Measurements from ENCODE around the gene ITPK1. TPM values are rescaled to one million over a fixed set of nuclear protein-coding genes. Genes with fewer than 3 reads are reported as not detected.

The ITPK1 gene
- total RNA-seq, 3 donors from 2014 or later (not counting 1 experiment from before 2014, with no cell fraction given), result 73.2 to 74.8 (median 74.4) TPM

GRCh38 chr14:92942136-92942535 lies 173.6 kb downstream of the ITPK1 start:
- ATAC-seq, result no peak
- intact Hi-C loops (cut with micrococcal nuclease), result no loop called here
- WGBS (ENCODE audit: insufficient coverage), result 94% methylated on average over 5 of the region's 5 CpGs

GRCh38 chr14:92941531-92941930 lies 174.2 kb downstream of the ITPK1 start:
- Mint-ChIP-seq H3K9me3 (no peaks in the 10 kb centered on the region), H3K4me3 (no peak overlapping the region), H3K36me3 (no peaks in the 10 kb centered on the region), H3K4me1 (peaks cover 0 to 9% of the 10 kb centered on the region in 2 donors), H3K27me3 (ENCODE audit: low read depth in 2 of 2) (no peaks in the 10 kb centered on the region), H3K27ac (no peak overlapping the region)
- ATAC-seq, result no peak
- H3K4me3 ChIP-seq (ENCODE audit: low read length), result no peak overlapping the region
- no peaks in the 10 kb centered on the region for H3K9me3 ChIP-seq (ENCODE audit: control insufficient read depth, insufficient read depth, low read length)
- no peak for DNase-seq
- no peaks in the 10 kb centered on the region for H3K27me3 ChIP-seq (ENCODE audit: control insufficient read depth, insufficient read depth, low read length)
- no peaks in the 10 kb centered on the region for H3K4me1 ChIP-seq (ENCODE audit: control insufficient read depth, insufficient read depth, low read length)
- TF ChIP-seq CTCF (IDR thresholded peaks at IDR 0.05), result no peak
- WGBS (ENCODE audit: insufficient coverage), result 97% methylated on average over 30 of the region's 30 CpGs
- intact Hi-C loops (cut with micrococcal nuclease), result no loop called here
- peaks cover 41% of the 10 kb centered on the region for H3K36me3 ChIP-seq (ENCODE audit: control insufficient read depth, insufficient read depth, low read length)
- H3K27ac ChIP-seq (ENCODE audit: low read length), result no peak overlapping the region

More at GRCh38 chr14:92942136-92942535, 173.6 kb downstream of the ITPK1 start:
- H3K9me3 Mint-ChIP-seq, result no peaks in the 10 kb centered on the region
- Histone ChIP-seq H3K27ac (ENCODE audit: low read length) (no peak overlapping the region), H3K36me3 (ENCODE audit: control insufficient read depth, insufficient read depth, low read length) (peaks cover 42% of the 10 kb centered on the region), H3K4me3 (ENCODE audit: low read length) (no peak overlapping the region), H3K27me3 (ENCODE audit: control insufficient read depth, insufficient read depth, low read length) (no peaks in the 10 kb centered on the region), H3K4me1 (ENCODE audit: control insufficient read depth, insufficient read depth, low read length) (no peaks in the 10 kb centered on the region), H3K9me3 (ENCODE audit: control insufficient read depth, insufficient read depth, low read length) (no peaks in the 10 kb centered on the region)
- TF ChIP-seq CTCF (IDR thresholded peaks at IDR 0.05), result no peak
- H3K36me3 Mint-ChIP-seq, result no peaks in the 10 kb centered on the region
- DNase-seq, result no peak
- no peaks in the 10 kb centered on the region for H3K27me3 Mint-ChIP-seq (ENCODE audit: low read depth in 2 of 2)
- no peak overlapping the region for H3K4me3 Mint-ChIP-seq
- H3K4me1 Mint-ChIP-seq, result peaks cover 0 to 9% of the 10 kb centered on the region in 2 donors
- H3K27ac Mint-ChIP-seq, result no peak overlapping the region

- ATAC-seq (no peak), DNase-seq (no peak)
- Mint-ChIP-seq H3K9me3 (no peaks in the 10 kb centered on the region), H3K27ac (no peak overlapping the region), H3K27me3 (ENCODE audit: low read depth in 2 of 2) (no peaks in the 10 kb centered on the region), H3K4me1 (peaks cover 0 to 9% of the 10 kb centered on the region in 2 donors), H3K4me3 (no peak overlapping the region), H3K36me3 (no peaks in the 10 kb centered on the region)
- WGBS (ENCODE audit: insufficient coverage), result 95% methylated on average over 11 of the region's 11 CpGs
- Histone ChIP-seq H3K36me3 (ENCODE audit: control insufficient read depth, insufficient read depth, low read length) (peaks cover 38% of the 10 kb centered on the region), H3K4me3 (ENCODE audit: low read length) (no peak overlapping the region), H3K27ac (ENCODE audit: low read length) (no peak overlapping the region), H3K4me1 (ENCODE audit: control insufficient read depth, insufficient read depth, low read length) (no peaks in the 10 kb centered on the region), H3K27me3 (ENCODE audit: control insufficient read depth, insufficient read depth, low read length) (no peaks in the 10 kb centered on the region), H3K9me3 (ENCODE audit: control insufficient read depth, insufficient read depth, low read length) (no peaks in the 10 kb centered on the region)
- intact Hi-C loops (cut with micrococcal nuclease), result no loop called here
- no peak for TF ChIP-seq CTCF (IDR thresholded peaks at IDR 0.05)
Observed at GRCh38 chr14:92940543-92940942, 175.2 kb downstream of the ITPK1 start.

GRCh38 chr14:92939699-92940098 lies 176.0 kb downstream of the ITPK1 start:
- Mint-ChIP-seq H3K27ac (no peak overlapping the region), H3K27me3 (ENCODE audit: low read depth in 2 of 2) (no peaks in the 10 kb centered on the region), H3K9me3 (no peaks in the 10 kb centered on the region), H3K4me3 (no peak overlapping the region), H3K36me3 (no peaks in the 10 kb centered on the region), H3K4me1 (peaks cover 0 to 6% of the 10 kb centered on the region in 2 donors)
- DNase-seq (no peak), ATAC-seq (no peak)
- Histone ChIP-seq H3K27me3 (ENCODE audit: control insufficient read depth, insufficient read depth, low read length) (no peaks in the 10 kb centered on the region), H3K36me3 (ENCODE audit: control insufficient read depth, insufficient read depth, low read length) (peaks cover 32% of the 10 kb centered on the region), H3K4me1 (ENCODE audit: control insufficient read depth, insufficient read depth, low read length) (no peaks in the 10 kb centered on the region), H3K27ac (ENCODE audit: low read length) (no peak overlapping the region), H3K9me3 (ENCODE audit: control insufficient read depth, insufficient read depth, low read length) (no peaks in the 10 kb centered on the region), H3K4me3 (ENCODE audit: low read length) (no peak overlapping the region)
- TF ChIP-seq CTCF (IDR thresholded peaks at IDR 0.05), result no peak
- intact Hi-C loops (cut with micrococcal nuclease), result no loop called here
- 91% methylated on average over 12 of the region's 12 CpGs for WGBS (ENCODE audit: insufficient coverage)
